Upper lobe of left lung (tissue), 4 donors: ENCODE data around the gene GART.

Source experiments
- POLR2A ChIP-seq, 4 donors: fragments of 450-650 bp; IDR thresholded peaks; one replicate each; pipeline ENCODE4 v1.5.1; 2016 to 2017; ENCODE audit warnings: antibody characterized with exemption in 4 of 4, mild to moderate bottlenecking in 2 of 4
- TF ChIP-seq, protein P1 (sequence below), 6 experiments: fragments of 450-650 bp in 4 of 6; fragments of 200-600 bp in 2 of 6; sonication (generic) in 2 of 6; IDR thresholded peaks; one replicate each; pipeline ENCODE4 v1.5.1; 2016 to 2019; ENCODE audit warnings: antibody characterized with exemption in 6 of 6

DNA sequence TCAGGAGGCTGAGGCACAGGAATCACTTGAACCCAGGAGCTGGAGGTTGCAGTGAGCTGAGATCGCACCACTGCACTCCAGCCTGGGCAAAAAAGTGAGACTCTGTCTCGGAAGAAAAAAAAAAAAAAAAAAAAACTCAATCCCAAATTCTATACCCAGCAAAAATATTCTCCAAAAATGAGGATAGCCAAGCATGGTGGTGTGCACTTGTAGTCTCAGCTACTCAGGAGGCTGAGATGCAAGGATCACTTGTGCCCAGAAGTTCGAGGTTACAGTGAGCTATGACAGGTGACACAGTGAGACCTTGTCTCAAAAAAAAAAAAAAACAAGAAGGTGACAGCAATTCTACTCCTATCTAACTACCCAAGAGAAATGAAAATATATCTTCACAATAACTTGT, 68.6 kb downstream of the GART start:
- TF ChIP-seq, protein P1, sequence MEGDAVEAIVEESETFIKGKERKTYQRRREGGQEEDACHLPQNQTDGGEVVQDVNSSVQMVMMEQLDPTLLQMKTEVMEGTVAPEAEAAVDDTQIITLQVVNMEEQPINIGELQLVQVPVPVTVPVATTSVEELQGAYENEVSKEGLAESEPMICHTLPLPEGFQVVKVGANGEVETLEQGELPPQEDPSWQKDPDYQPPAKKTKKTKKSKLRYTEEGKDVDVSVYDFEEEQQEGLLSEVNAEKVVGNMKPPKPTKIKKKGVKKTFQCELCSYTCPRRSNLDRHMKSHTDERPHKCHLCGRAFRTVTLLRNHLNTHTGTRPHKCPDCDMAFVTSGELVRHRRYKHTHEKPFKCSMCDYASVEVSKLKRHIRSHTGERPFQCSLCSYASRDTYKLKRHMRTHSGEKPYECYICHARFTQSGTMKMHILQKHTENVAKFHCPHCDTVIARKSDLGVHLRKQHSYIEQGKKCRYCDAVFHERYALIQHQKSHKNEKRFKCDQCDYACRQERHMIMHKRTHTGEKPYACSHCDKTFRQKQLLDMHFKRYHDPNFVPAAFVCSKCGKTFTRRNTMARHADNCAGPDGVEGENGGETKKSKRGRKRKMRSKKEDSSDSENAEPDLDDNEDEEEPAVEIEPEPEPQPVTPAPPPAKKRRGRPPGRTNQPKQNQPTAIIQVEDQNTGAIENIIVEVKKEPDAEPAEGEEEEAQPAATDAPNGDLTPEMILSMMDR (IDR thresholded peaks at IDR 0.05) = no peak
- TF ChIP-seq POLR2A (IDR thresholded peaks at IDR 0.05) = no peak
